Measurements from ENCODE around the gene AK3. TPM values are rescaled to one million over a fixed set of nuclear protein-coding genes. Genes with fewer than 3 reads are reported as not detected.

The AK3 gene
- total and polyA plus RNA-seq, 9 of the 15 experiments (the other 6 are each of a cell fraction or from before 2014, with no cell fraction given), result 12.2 to 78.6 (median 41.8) TPM

DNA sequence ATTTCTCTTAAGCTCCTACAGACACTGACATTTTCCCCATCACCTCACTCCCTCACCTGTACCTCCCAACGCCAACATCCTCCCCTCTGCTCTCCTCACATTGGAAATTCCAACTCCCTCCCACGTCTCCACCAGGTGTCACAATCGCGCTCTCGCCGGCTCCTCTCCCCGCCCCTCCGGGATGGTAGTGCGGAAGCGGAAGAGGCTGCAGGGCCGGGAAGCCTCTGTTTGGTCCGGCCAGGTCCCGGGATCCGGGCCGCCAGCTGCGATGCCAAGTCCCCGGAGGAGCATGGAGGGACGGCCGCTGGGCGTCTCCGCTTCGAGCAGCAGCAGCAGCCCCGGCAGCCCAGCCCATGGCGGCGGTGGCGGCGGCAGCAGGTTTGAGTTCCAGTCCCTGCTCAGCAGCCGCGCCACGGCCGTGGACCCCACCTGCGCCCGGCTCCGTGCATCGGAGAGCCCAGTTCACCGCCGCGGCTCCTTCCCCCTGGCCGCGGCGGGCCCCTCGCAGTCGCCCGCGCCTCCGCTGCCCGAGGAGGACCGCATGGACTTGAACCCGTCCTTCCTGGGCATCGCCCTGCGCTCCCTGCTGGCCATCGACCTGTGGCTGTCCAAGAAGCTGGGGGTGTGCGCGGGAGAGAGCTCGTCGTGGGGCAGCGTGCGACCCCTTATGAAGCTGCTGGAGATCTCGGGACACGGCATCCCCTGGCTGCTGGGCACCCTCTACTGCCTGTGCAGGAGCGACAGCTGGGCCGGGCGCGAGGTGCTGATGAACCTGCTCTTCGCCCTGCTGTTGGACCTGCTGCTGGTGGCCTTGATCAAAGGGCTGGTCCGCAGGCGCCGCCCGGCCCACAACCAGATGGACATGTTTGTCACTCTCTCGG is 78.7 kb downstream of the AK3 start, which contains the start of gene PLPP6 (continued):
- peak; percentile 9 for TF ChIP-seq ZFP36 (IDR thresholded peaks at IDR 0.05; ENCODE audit: low read depth, low read length, partially characterized antibody)
- peak; percentile 52; the same call in 1 of the 2 replicates for TF ChIP-seq SMC3 (conservative IDR thresholded peaks at IDR 0.05; ENCODE audit: insufficient read depth, low read depth, low read length)
- TF ChIP-seq, protein P1, sequence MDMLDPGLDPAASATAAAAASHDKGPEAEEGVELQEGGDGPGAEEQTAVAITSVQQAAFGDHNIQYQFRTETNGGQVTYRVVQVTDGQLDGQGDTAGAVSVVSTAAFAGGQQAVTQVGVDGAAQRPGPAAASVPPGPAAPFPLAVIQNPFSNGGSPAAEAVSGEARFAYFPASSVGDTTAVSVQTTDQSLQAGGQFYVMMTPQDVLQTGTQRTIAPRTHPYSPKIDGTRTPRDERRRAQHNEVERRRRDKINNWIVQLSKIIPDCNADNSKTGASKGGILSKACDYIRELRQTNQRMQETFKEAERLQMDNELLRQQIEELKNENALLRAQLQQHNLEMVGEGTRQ (CRISPR knock-in tag; IDR thresholded peaks at IDR 0.05), result no peak
- no peak for TF ChIP-seq ZNF57 (CRISPR knock-in tag; IDR thresholded peaks at IDR 0.05)
- TF ChIP-seq, protein P2, sequence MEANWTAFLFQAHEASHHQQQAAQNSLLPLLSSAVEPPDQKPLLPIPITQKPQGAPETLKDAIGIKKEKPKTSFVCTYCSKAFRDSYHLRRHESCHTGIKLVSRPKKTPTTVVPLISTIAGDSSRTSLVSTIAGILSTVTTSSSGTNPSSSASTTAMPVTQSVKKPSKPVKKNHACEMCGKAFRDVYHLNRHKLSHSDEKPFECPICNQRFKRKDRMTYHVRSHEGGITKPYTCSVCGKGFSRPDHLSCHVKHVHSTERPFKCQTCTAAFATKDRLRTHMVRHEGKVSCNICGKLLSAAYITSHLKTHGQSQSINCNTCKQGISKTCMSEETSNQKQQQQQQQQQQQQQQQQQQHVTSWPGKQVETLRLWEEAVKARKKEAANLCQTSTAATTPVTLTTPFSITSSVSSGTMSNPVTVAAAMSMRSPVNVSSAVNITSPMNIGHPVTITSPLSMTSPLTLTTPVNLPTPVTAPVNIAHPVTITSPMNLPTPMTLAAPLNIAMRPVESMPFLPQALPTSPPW (CRISPR knock-in tag; IDR thresholded peaks at IDR 0.05), result peak; percentile 16; the same call in 1 of the 2 replicates
- TF ChIP-seq, protein P3, sequence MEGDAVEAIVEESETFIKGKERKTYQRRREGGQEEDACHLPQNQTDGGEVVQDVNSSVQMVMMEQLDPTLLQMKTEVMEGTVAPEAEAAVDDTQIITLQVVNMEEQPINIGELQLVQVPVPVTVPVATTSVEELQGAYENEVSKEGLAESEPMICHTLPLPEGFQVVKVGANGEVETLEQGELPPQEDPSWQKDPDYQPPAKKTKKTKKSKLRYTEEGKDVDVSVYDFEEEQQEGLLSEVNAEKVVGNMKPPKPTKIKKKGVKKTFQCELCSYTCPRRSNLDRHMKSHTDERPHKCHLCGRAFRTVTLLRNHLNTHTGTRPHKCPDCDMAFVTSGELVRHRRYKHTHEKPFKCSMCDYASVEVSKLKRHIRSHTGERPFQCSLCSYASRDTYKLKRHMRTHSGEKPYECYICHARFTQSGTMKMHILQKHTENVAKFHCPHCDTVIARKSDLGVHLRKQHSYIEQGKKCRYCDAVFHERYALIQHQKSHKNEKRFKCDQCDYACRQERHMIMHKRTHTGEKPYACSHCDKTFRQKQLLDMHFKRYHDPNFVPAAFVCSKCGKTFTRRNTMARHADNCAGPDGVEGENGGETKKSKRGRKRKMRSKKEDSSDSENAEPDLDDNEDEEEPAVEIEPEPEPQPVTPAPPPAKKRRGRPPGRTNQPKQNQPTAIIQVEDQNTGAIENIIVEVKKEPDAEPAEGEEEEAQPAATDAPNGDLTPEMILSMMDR (IDR thresholded peaks at IDR 0.05 in 2 of 3, conservative IDR thresholded peaks at IDR 0.05 in 1 of 3; ENCODE audit: insufficient read depth in 2 of 3, low read depth in 1 of 3, low read length in 3 of 3), result peak; percentile 53 to 75 (median 73)
- peak; percentile 29 for TF ChIP-seq SP2 (IDR thresholded peaks at IDR 0.05; ENCODE audit: extremely low read depth, low read depth, low read length, poor library complexity, severe bottlenecking)
- 0 out of 2 replicates have a peak, but pooled peaks have one; percentile 14 for TF ChIP-seq ZBTB17 (CRISPR knock-in tag; IDR thresholded peaks at IDR 0.05)
- TF ChIP-seq, protein P4, sequence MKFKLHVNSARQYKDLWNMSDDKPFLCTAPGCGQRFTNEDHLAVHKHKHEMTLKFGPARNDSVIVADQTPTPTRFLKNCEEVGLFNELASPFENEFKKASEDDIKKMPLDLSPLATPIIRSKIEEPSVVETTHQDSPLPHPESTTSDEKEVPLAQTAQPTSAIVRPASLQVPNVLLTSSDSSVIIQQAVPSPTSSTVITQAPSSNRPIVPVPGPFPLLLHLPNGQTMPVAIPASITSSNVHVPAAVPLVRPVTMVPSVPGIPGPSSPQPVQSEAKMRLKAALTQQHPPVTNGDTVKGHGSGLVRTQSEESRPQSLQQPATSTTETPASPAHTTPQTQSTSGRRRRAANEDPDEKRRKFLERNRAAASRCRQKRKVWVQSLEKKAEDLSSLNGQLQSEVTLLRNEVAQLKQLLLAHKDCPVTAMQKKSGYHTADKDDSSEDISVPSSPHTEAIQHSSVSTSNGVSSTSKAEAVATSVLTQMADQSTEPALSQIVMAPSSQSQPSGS (CRISPR knock-in tag; IDR thresholded peaks at IDR 0.05), result no peak
- TF ChIP-seq, protein P5, sequence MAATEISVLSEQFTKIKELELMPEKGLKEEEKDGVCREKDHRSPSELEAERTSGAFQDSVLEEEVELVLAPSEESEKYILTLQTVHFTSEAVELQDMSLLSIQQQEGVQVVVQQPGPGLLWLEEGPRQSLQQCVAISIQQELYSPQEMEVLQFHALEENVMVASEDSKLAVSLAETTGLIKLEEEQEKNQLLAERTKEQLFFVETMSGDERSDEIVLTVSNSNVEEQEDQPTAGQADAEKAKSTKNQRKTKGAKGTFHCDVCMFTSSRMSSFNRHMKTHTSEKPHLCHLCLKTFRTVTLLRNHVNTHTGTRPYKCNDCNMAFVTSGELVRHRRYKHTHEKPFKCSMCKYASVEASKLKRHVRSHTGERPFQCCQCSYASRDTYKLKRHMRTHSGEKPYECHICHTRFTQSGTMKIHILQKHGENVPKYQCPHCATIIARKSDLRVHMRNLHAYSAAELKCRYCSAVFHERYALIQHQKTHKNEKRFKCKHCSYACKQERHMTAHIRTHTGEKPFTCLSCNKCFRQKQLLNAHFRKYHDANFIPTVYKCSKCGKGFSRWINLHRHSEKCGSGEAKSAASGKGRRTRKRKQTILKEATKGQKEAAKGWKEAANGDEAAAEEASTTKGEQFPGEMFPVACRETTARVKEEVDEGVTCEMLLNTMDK (IDR thresholded peaks at IDR 0.05; ENCODE audit: borderline replicate concordance, insufficient read depth, low read depth, low read length, poor library complexity, severe bottlenecking), result peak; percentile 53
- peak; percentile 50; the same call in 1 of the 2 replicates for TF ChIP-seq CC2D1A (IDR thresholded peaks at IDR 0.05)
- peak in 1 of 2 experiments; percentile 69; a peak in 2 of 4 replicates for TF ChIP-seq RCOR1 (IDR thresholded peaks at IDR 0.05; ENCODE audit: borderline replicate concordance in 1 of 2, low read depth in 2 of 2, low read length in 2 of 2)
- 0 out of 2 replicates have a peak, but pooled peaks have one; percentile 14 for TF ChIP-seq KLF1 (tag; IDR thresholded peaks at IDR 0.05)
- peak; percentile 61 to 88; a peak in 3 of 4 replicates for TF ChIP-seq MAZ (CRISPR knock-in tag; conservative IDR thresholded peaks at IDR 0.05 in 1 of 2, IDR thresholded peaks at IDR 0.05 in 1 of 2)
- TF ChIP-seq HNRNPL (IDR thresholded peaks at IDR 0.05; ENCODE audit: low read depth, low read length), result 0 out of 2 replicates have a peak, but pooled peaks have one; percentile 51

Measured in K562 (cell line).